ENCODE data around the gene ADAM19. TPM values are rescaled to one million over a fixed set of nuclear protein-coding genes. Genes with fewer than 3 reads are reported as not detected.

ADAM19 gene
- total and polyA plus RNA-seq, 2 of the 4 experiments (the other 2 are of a cell fraction): 35.5 to 49.2 TPM

DNA sequence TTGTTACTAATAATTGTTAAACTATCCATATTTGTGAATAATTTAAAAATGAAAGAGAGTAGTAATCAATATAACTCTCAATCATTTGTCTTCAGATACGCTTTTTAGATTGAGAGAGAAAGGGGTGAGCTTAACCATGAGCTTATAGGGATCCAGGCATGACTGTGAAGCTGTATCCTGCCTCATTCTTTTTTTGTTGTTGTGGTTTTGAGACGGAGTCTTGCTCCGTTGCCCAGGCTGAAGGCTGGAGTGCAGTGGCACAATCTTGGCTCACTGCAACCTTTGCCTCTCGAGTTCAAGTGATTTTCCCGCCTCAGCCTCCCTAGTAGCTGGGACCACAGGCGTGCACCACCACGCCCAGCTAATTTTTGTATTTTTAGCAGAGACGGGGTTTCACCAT, 71.5 kb downstream of the ADAM19 start:
- Histone ChIP-seq H4K8ac (ENCODE audit: low read depth in 2 of 2, low read length in 2 of 2) (no peak overlapping the region), H2AK9ac (replicated peaks; ENCODE audit: low read depth, low read length, poor library complexity) (no peak overlapping the region), H2BK20ac (ENCODE audit: low read depth, low read length) (no peak overlapping the region), H3K9me1 (ENCODE audit: insufficient read depth, low read length) (peaks cover 24% of the 10 kb centered on the region), H3K9me3 (ENCODE audit: control insufficient read depth, insufficient read depth, low read length) (no peaks in the 10 kb centered on the region), H2BK120ac (ENCODE audit: low read depth, low read length) (no peak overlapping the region), H3K23ac (ENCODE audit: low read depth, low read length) (no peak overlapping the region), H3K27ac (ENCODE audit: insufficient read depth, low read length) (no peak overlapping the region), H3K9ac (ENCODE audit: low read depth, low read length) (no peak overlapping the region), H3K14ac (replicated peaks; ENCODE audit: low read depth, low read length) (no peak overlapping the region), H3K18ac (ENCODE audit: low read depth, low read length) (no peak overlapping the region), H3K4me3 (ENCODE audit: insufficient read depth, low read depth, low read length) (no peak overlapping the region), H4K91ac (ENCODE audit: insufficient read depth, low read depth, low read length) (no peak overlapping the region), H2AFZ (replicated peaks; ENCODE audit: low read length, poor library complexity) (no peak overlapping the region), H3K79me1 (ENCODE audit: low read depth in 1 of 2, low read length in 2 of 2) (peaks cover 22 to 65% of the 10 kb centered on the region in 2 experiments), H3K27me3 (ENCODE audit: control insufficient read depth, insufficient read depth, low read length) (no peaks in the 10 kb centered on the region), H3K4ac (ENCODE audit: low read depth, low read length) (no peak overlapping the region), H2AK5ac (ENCODE audit: low read depth, low read length) (no peak overlapping the region), H3K4me1 (ENCODE audit: control insufficient read depth, insufficient read depth, low read length) (peaks cover 14% of the 10 kb centered on the region), H4K5ac (ENCODE audit: low read depth, low read length) (no peak overlapping the region), H3K56ac (ENCODE audit: extremely low read depth, insufficient read depth, low read length) (no peak overlapping the region), H2BK5ac (ENCODE audit: low read depth, low read length, poor library complexity, severe bottlenecking) (no peak overlapping the region), H2BK15ac (ENCODE audit: low read depth, low read length) (no peak overlapping the region), H4K20me1 (ENCODE audit: insufficient read depth, low read length) (peaks cover 8% of the 10 kb centered on the region; the same call in 1 of the 2 replicates), H3K36me3 (ENCODE audit: control insufficient read depth, insufficient read depth, low read length) (peaks cover 37% of the 10 kb centered on the region), H3K4me2 (ENCODE audit: low read depth, low read length) (no peak overlapping the region)
- WGBS, 2 experiments (ENCODE audit: extremely low coverage in 2 of 2, insufficient read length in 1 of 2): 95% methylated on average over 4 of the region's 8 CpGs; no CpG with 5 or more reads in 1 of the 2 experiments
- intact Hi-C loops (cut with micrococcal nuclease): loop anchor here (10.0 kb wide), 1 partner anchor 211 kb away; no protein-coding TSS in a partner anchor
- TF ChIP-seq RCOR1 (IDR thresholded peaks at IDR 0.05; ENCODE audit: insufficient replicate concordance, low read length) (no peak), RFX5 (IDR thresholded peaks at IDR 0.05; ENCODE audit: low read depth, low read length) (no peak), RAD21 (IDR thresholded peaks at IDR 0.05; ENCODE audit: low read length) (no peak), MAZ (IDR thresholded peaks at IDR 0.05; ENCODE audit: borderline replicate concordance, low read depth, low read length) (no peak), FOS (IDR thresholded peaks at IDR 0.05; ENCODE audit: low read depth, low read length) (no peak), BHLHE40 (IDR thresholded peaks at IDR 0.05; ENCODE audit: low read depth, low read length) (no peak), MXI1 (IDR thresholded peaks at IDR 0.05; ENCODE audit: borderline replicate concordance, low read depth, low read length) (no peak), CEBPB (IDR thresholded peaks at IDR 0.05; ENCODE audit: low read depth, low read length) (no peak), CHD1 (IDR thresholded peaks at IDR 0.05; ENCODE audit: low read depth, low read length) (no peak), SMC3 (IDR thresholded peaks at IDR 0.05; ENCODE audit: low read depth, low read length) (no peak), POLR2A (IDR thresholded peaks at IDR 0.05; ENCODE audit: low read depth, low read length) (no peak)
- TF ChIP-seq, protein P1, sequence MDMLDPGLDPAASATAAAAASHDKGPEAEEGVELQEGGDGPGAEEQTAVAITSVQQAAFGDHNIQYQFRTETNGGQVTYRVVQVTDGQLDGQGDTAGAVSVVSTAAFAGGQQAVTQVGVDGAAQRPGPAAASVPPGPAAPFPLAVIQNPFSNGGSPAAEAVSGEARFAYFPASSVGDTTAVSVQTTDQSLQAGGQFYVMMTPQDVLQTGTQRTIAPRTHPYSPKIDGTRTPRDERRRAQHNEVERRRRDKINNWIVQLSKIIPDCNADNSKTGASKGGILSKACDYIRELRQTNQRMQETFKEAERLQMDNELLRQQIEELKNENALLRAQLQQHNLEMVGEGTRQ (IDR thresholded peaks at IDR 0.05; ENCODE audit: low read depth, low read length): no peak
- TF ChIP-seq, protein P2, sequence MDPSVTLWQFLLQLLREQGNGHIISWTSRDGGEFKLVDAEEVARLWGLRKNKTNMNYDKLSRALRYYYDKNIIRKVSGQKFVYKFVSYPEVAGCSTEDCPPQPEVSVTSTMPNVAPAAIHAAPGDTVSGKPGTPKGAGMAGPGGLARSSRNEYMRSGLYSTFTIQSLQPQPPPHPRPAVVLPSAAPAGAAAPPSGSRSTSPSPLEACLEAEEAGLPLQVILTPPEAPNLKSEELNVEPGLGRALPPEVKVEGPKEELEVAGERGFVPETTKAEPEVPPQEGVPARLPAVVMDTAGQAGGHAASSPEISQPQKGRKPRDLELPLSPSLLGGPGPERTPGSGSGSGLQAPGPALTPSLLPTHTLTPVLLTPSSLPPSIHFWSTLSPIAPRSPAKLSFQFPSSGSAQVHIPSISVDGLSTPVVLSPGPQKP (IDR thresholded peaks at IDR 0.05; ENCODE audit: borderline replicate concordance, low read depth, low read length): no peak
- TF ChIP-seq, protein P3, sequence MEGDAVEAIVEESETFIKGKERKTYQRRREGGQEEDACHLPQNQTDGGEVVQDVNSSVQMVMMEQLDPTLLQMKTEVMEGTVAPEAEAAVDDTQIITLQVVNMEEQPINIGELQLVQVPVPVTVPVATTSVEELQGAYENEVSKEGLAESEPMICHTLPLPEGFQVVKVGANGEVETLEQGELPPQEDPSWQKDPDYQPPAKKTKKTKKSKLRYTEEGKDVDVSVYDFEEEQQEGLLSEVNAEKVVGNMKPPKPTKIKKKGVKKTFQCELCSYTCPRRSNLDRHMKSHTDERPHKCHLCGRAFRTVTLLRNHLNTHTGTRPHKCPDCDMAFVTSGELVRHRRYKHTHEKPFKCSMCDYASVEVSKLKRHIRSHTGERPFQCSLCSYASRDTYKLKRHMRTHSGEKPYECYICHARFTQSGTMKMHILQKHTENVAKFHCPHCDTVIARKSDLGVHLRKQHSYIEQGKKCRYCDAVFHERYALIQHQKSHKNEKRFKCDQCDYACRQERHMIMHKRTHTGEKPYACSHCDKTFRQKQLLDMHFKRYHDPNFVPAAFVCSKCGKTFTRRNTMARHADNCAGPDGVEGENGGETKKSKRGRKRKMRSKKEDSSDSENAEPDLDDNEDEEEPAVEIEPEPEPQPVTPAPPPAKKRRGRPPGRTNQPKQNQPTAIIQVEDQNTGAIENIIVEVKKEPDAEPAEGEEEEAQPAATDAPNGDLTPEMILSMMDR (conservative IDR thresholded peaks at IDR 0.05; ENCODE audit: low read depth, low read length): no peak
- CTCF ChIA-PET: no interaction called here
- dilution Hi-C loops (cut with HindIII; ENCODE audit: low sequenced_read_pairs, unreplicated experiment): no loop called here
- no TSS peak for BruUV-seq (replicated peaks)
- no peak for DNase-seq
- in situ Hi-C loops (cut with MboI; ENCODE audit: low sequenced_read_pairs): loop anchor here (10.0 kb wide), 1 partner anchor 211 kb away; no protein-coding TSS in a partner anchor
- ATAC-seq (ENCODE audit: low read depth): no peak
- POLR2A ChIA-PET (ENCODE audit: unreplicated experiment): no interaction called here
